H9 (cell line): ENCODE results near the gene SPEG. TPM values are rescaled to one million over a fixed set of nuclear protein-coding genes. Genes with fewer than 3 reads are reported as not detected.

Experiments
- DNase-seq: peaks from one replicate; pipeline ENCODE4 v3.0.0-alpha.2; 2017
- H2AFZ ChIP-seq: one replicate; pipeline ENCODE4 v1.6.1; 2013; ENCODE audit warnings: mild to moderate bottlenecking, low read length, control low read depth, moderate library complexity
- H2AK5ac ChIP-seq: 2 replicates; pipeline ENCODE4 v1.6.1; 2013; ENCODE audit warnings: low read length, control low read depth, mixed read lengths; ENCODE audit not compliant: insufficient read length
- H2BK120ac ChIP-seq: one replicate; pipeline ENCODE4 v1.6.1; 2013; ENCODE audit warnings: low read depth, mild to moderate bottlenecking, low read length, control low read depth, inconsistent platforms; ENCODE audit not compliant: poor library complexity, severe bottlenecking
- H2BK12ac ChIP-seq: 2 replicates; pipeline ENCODE4 v1.6.1; 2013; ENCODE audit warnings: low read length, control low read depth, mixed read lengths, low read depth; ENCODE audit not compliant: insufficient read length
- H2BK15ac ChIP-seq: 2 replicates; pipeline ENCODE4 v1.6.1; 2013; ENCODE audit warnings: low read depth, low read length, control low read depth
- H2BK20ac ChIP-seq: one replicate; pipeline ENCODE4 v1.6.1; 2013; ENCODE audit warnings: low read depth, mild to moderate bottlenecking, low read length, control low read depth, inconsistent platforms; ENCODE audit not compliant: poor library complexity, severe bottlenecking
- H2BK5ac ChIP-seq: 2 replicates; pipeline ENCODE4 v1.6.1; 2013; ENCODE audit warnings: low read length, control low read depth, mixed read lengths; ENCODE audit not compliant: insufficient read length
- H3K14ac ChIP-seq: 2 replicates; pipeline ENCODE4 v1.6.1; 2013; ENCODE audit warnings: low read length, control low read depth; ENCODE audit not compliant: insufficient read depth
- H3K18ac ChIP-seq: 2 replicates; pipeline ENCODE4 v1.6.1; 2013; ENCODE audit warnings: low read depth, mild to moderate bottlenecking, mixed read lengths, low read length, control low read depth; ENCODE audit not compliant: insufficient read length
- H3K23ac ChIP-seq: 2 replicates; pipeline ENCODE4 v1.6.1; 2013; ENCODE audit warnings: low read length, control low read depth, mixed read lengths, low read depth; ENCODE audit not compliant: insufficient read length
- H3K23me2 ChIP-seq: 2 replicates; pipeline ENCODE4 v1.6.1; 2013; ENCODE audit warnings: low read depth, mild to moderate bottlenecking, mixed read lengths, low read length, control low read depth; ENCODE audit not compliant: insufficient read length, poor library complexity, severe bottlenecking
- H3K27ac ChIP-seq: 2 replicates; pipeline ENCODE4 v1.5.1; 2013; ENCODE audit warnings: low read length, control low read depth, mixed read lengths, low read depth; ENCODE audit not compliant: insufficient read length
- H3K27me3 ChIP-seq: 2 replicates; pipeline ENCODE4 v1.6.1; 2013; ENCODE audit warnings: low read length, control low read depth, inconsistent platforms; ENCODE audit not compliant: insufficient read depth
- H3K4ac ChIP-seq: 2 replicates; pipeline ENCODE4 v1.6.1; 2013; ENCODE audit warnings: low read depth, mild to moderate bottlenecking, control low read depth, inconsistent platforms, low read length, moderate library complexity
- H3K4me1 ChIP-seq: 2 replicates; pipeline ENCODE4 v1.6.1; 2013; ENCODE audit warnings: low read length, control low read depth, inconsistent platforms; ENCODE audit not compliant: insufficient read depth
- H3K4me2 ChIP-seq: 2 replicates; pipeline ENCODE4 v1.6.1; 2013; ENCODE audit warnings: low read length, control low read depth, mixed read lengths; ENCODE audit not compliant: insufficient read length, insufficient read depth
- H3K56ac ChIP-seq: 2 replicates; pipeline ENCODE4 v1.6.1; 2013; ENCODE audit warnings: low read depth, mild to moderate bottlenecking, mixed read lengths, low read length, control low read depth; ENCODE audit not compliant: insufficient read length
- H3K79me1 ChIP-seq: 2 replicates; pipeline ENCODE4 v1.6.1; 2013; ENCODE audit warnings: low read depth, mild to moderate bottlenecking, moderate library complexity, low read length, control low read depth, inconsistent platforms; ENCODE audit not compliant: insufficient read depth, poor library complexity, severe bottlenecking
- H3K79me2 ChIP-seq: 2 replicates; pipeline ENCODE4 v1.6.1; 2013; ENCODE audit warnings: low read length, control low read depth, inconsistent platforms; ENCODE audit not compliant: insufficient read depth
- H3K9ac ChIP-seq: 2 replicates; pipeline ENCODE4 v1.6.1; 2013; ENCODE audit warnings: low read length, control low read depth, mixed read lengths; ENCODE audit not compliant: insufficient read length; ENCODE audit errors: extremely low read depth
- H3K9me3 ChIP-seq: one replicate; pipeline ENCODE4 v1.6.1; 2013; ENCODE audit warnings: low read depth, low read length, inconsistent platforms; ENCODE audit not compliant: control insufficient read depth
- H3T11ph ChIP-seq: one replicate; pipeline ENCODE4 v1.6.1; 2013; ENCODE audit warnings: mild to moderate bottlenecking, low read length, control low read depth, inconsistent platforms
- H4K20me1 ChIP-seq: one replicate; pipeline ENCODE4 v1.6.1; 2013; ENCODE audit not compliant: control insufficient read depth, insufficient read length, insufficient read depth
- H4K5ac ChIP-seq: 2 replicates; pipeline ENCODE4 v1.6.1; 2013; ENCODE audit warnings: low read depth, mild to moderate bottlenecking, mixed read lengths, low read length, control low read depth; ENCODE audit not compliant: insufficient read length
- H4K8ac ChIP-seq: replicated peaks from 2 replicates; pipeline ENCODE4 v1.6.1; 2013; ENCODE audit warnings: low read length, control low read depth, mixed read lengths, low read depth; ENCODE audit not compliant: insufficient read length
- H4K91ac ChIP-seq: 2 replicates; pipeline ENCODE4 v1.6.1; 2013; ENCODE audit warnings: low read depth, mild to moderate bottlenecking, moderate library complexity, mixed read lengths, low read length, control low read depth; ENCODE audit not compliant: insufficient read length
- H3K27ac Mint-ChIP-seq, 3 experiments: 2 replicates in 2 of 3; 3 replicates in 1 of 3; pipeline ENCODE4 v1.8.0; 2020 to 2021; ENCODE audit warnings: mixed read lengths in 3 of 3, mild to moderate bottlenecking in 1 of 3, moderate library complexity in 1 of 3
- H3K27me3 Mint-ChIP-seq: 2 replicates; pipeline ENCODE4 v1.8.0; 2021; ENCODE audit warnings: low read depth, mild to moderate bottlenecking, moderate library complexity, mixed read lengths
- H3K36me3 Mint-ChIP-seq, 3 experiments: 2 replicates in 2 of 3; 3 replicates in 1 of 3; pipeline ENCODE4 v1.8.0; 2020 to 2021; ENCODE audit warnings: low read depth in 3 of 3, mixed read lengths in 3 of 3; ENCODE audit not compliant: insufficient read depth in 1 of 3
- H3K4me1 Mint-ChIP-seq, 2 experiments: 2 replicates each; pipeline ENCODE4 v1.8.0; 2020; ENCODE audit warnings: mixed read lengths in 2 of 2
- H3K4me3 Mint-ChIP-seq, 2 experiments: 2 replicates in 1 of 2; 3 replicates in 1 of 2; pipeline ENCODE4 v1.8.0; 2020 to 2021; ENCODE audit warnings: mild to moderate bottlenecking in 2 of 2, mixed read lengths in 2 of 2, moderate library complexity in 1 of 2
- H3K9me3 Mint-ChIP-seq, 2 experiments: 2 replicates in 1 of 2; 3 replicates in 1 of 2; pipeline ENCODE4 v1.8.0; 2020; ENCODE audit warnings: mild to moderate bottlenecking in 2 of 2, mixed read lengths in 2 of 2, moderate library complexity in 1 of 2
- WGBS: extraction: QIAGEN DNeasy Blood & Tissue Kit; methylation state at CpG from one replicate; pipeline ENCODE4 v1.1.7; 2013; ENCODE audit warnings: missing lambda C conversion rate, low lambda C conversion rate, mixed read lengths; ENCODE audit not compliant: insufficient read length; ENCODE audit errors: extremely low coverage; 5-methylcytosine and 5-hydroxymethylcytosine counted together
- total RNA-seq: library from RNA; stranded (reverse); gene quantifications from 2 replicates; pipeline ENCODE4 v1.2.1, GENCODE V29; 2021
- TF ChIP-seq, protein P1 (sequence below): fragments of 200-600 bp; sonication (generic); conservative IDR thresholded peaks from 3 replicates; pipeline ENCODE4 v1.8.0; 2021; ENCODE audit warnings: antibody characterized with exemption, mild to moderate bottlenecking

SPEG gene
- total RNA-seq, 1 experiment from 2014 or later: 23.7 TPM

DNA sequence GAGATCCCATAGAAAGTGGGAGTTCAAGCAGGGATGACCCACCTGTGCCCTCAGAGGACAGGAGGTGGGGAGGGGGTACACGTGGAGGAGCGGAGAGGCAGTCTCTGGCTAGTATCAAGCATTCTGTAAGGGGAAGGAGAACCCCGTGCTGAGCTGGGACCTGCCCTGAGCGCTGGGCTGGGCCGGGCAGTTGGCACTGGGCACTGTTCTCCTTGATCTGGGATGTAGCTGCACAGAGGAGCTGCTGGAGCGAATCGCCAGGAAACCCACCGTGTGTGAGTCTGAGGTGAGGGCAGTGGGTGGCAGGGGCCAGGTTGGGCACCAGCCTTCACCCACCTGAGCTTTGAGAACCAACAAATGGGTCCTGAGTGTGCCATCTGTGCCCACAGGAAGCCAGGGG lies 44.3 kb downstream of the SPEG start:
- H3K4me2 ChIP-seq: no peak overlapping the region
- TF ChIP-seq, protein P1, sequence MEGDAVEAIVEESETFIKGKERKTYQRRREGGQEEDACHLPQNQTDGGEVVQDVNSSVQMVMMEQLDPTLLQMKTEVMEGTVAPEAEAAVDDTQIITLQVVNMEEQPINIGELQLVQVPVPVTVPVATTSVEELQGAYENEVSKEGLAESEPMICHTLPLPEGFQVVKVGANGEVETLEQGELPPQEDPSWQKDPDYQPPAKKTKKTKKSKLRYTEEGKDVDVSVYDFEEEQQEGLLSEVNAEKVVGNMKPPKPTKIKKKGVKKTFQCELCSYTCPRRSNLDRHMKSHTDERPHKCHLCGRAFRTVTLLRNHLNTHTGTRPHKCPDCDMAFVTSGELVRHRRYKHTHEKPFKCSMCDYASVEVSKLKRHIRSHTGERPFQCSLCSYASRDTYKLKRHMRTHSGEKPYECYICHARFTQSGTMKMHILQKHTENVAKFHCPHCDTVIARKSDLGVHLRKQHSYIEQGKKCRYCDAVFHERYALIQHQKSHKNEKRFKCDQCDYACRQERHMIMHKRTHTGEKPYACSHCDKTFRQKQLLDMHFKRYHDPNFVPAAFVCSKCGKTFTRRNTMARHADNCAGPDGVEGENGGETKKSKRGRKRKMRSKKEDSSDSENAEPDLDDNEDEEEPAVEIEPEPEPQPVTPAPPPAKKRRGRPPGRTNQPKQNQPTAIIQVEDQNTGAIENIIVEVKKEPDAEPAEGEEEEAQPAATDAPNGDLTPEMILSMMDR: no peak
- H3K23me2 ChIP-seq: peaks cover 2% of the 10 kb centered on the region
- H3K27me3 ChIP-seq: peaks cover under 1% of the 10 kb centered on the region; the same call in 1 of the 2 replicates
- no peak overlapping the region for H3K27ac ChIP-seq
- Mint-ChIP-seq H3K27me3 (peaks cover 19% of the 10 kb centered on the region), H3K4me1 (peaks cover 20 to 29% of the 10 kb centered on the region in 2 experiments), H3K4me3 (no peak overlapping the region), H3K27ac (peak overlapping the region in 1 of 3 experiments; percentile 48; a peak in 1 of 7 replicates), H3K9me3 (no peaks in the 10 kb centered on the region; a peak in 1 of 5 replicates), H3K36me3 (peaks cover under 1 to 4% (median 3%) of the 10 kb centered on the region in 3 experiments; a peak in 4 of 7 replicates)
- H3T11ph ChIP-seq: no peak overlapping the region
- H3K56ac ChIP-seq: no peak overlapping the region
- H3K23ac ChIP-seq: no peak overlapping the region
- no peak for DNase-seq
- H2BK12ac ChIP-seq: no peak overlapping the region
- H2BK20ac ChIP-seq: no peak overlapping the region
- no peak overlapping the region for H4K8ac ChIP-seq
- H3K4me1 ChIP-seq: no peaks in the 10 kb centered on the region
- no peaks in the 10 kb centered on the region for H3K79me1 ChIP-seq
- H3K79me2 ChIP-seq: no peaks in the 10 kb centered on the region
- no peak overlapping the region for H2BK120ac ChIP-seq
- no peak overlapping the region for H3K14ac ChIP-seq
- no peak overlapping the region for H3K9ac ChIP-seq
- H4K20me1 ChIP-seq: no peaks in the 10 kb centered on the region
- no peak overlapping the region for H2AK5ac ChIP-seq
- H2BK5ac ChIP-seq: no peak overlapping the region
- no peak overlapping the region for H3K4ac ChIP-seq
- no CpG with 5 or more reads among the region's 8 CpGs for WGBS
- no peak overlapping the region for H2AFZ ChIP-seq
- no peak overlapping the region for H3K18ac ChIP-seq
- H4K91ac ChIP-seq: no peak overlapping the region
- H4K5ac ChIP-seq: no peak overlapping the region
- H3K9me3 ChIP-seq: no peaks in the 10 kb centered on the region
- H2BK15ac ChIP-seq: no peak overlapping the region
